Left ventricle myocardium inferior (tissue), 1 donor: Measurements from ENCODE around the gene NCKAP1. TPM values are rescaled to one million over a fixed set of nuclear protein-coding genes. Genes with fewer than 3 reads are reported as not detected.

Source experiments
- DNase-seq: peaks from one replicate; pipeline ENCODE4 v3.0.0-alpha.2; 2020
- H3K27ac ChIP-seq: fragments of 200-600 bp; replicated peaks from 2 replicates; pipeline ENCODE4 v1.8.0; 2021
- H3K27me3 ChIP-seq: fragments of 200-600 bp; 2 replicates; pipeline ENCODE4 v1.8.0; 2021; ENCODE audit warnings: low read depth
- H3K36me3 ChIP-seq: fragments of 200-600 bp; 2 replicates; pipeline ENCODE4 v1.8.0; 2021
- H3K4me1 ChIP-seq: fragments of 200-600 bp; 2 replicates; pipeline ENCODE4 v1.8.0; 2021
- H3K4me3 ChIP-seq: fragments of 200-600 bp; 2 replicates; pipeline ENCODE4 v1.8.0; 2021; ENCODE audit warnings: mild to moderate bottlenecking, moderate library complexity
- H3K9me3 ChIP-seq: fragments of 200-600 bp; replicated peaks from 2 replicates; pipeline ENCODE4 v1.8.0; 2021
- CTCF ChIP-seq: fragments of 200-600 bp; IDR thresholded peaks from 2 replicates; pipeline ENCODE4 v1.8.0; 2021; ENCODE audit warnings: antibody characterized with exemption, mild to moderate bottlenecking, borderline replicate concordance
- intact Hi-C: fragments of 100-400 bp; cut with micrococcal nuclease; formaldehyde crosslinking; loops from one replicate; pipeline ENCODE4 v1.11.0; 2022
- total RNA-seq: library from RNA; stranded (reverse); fragmentation: NEBNext Ultra II Directional; extraction: Animal tissue kit (Norgen Biotek cat#: 25700); gene quantifications from one replicate; pipeline ENCODE4 v1.2.1, GENCODE V29; 2021
- donor health status: DM: no; HTN: yes; CAD: no; lungs with severe emphysema.

Gene NCKAP1
- total RNA-seq, 1 donor from 2014 or later: 142 TPM

DNA sequence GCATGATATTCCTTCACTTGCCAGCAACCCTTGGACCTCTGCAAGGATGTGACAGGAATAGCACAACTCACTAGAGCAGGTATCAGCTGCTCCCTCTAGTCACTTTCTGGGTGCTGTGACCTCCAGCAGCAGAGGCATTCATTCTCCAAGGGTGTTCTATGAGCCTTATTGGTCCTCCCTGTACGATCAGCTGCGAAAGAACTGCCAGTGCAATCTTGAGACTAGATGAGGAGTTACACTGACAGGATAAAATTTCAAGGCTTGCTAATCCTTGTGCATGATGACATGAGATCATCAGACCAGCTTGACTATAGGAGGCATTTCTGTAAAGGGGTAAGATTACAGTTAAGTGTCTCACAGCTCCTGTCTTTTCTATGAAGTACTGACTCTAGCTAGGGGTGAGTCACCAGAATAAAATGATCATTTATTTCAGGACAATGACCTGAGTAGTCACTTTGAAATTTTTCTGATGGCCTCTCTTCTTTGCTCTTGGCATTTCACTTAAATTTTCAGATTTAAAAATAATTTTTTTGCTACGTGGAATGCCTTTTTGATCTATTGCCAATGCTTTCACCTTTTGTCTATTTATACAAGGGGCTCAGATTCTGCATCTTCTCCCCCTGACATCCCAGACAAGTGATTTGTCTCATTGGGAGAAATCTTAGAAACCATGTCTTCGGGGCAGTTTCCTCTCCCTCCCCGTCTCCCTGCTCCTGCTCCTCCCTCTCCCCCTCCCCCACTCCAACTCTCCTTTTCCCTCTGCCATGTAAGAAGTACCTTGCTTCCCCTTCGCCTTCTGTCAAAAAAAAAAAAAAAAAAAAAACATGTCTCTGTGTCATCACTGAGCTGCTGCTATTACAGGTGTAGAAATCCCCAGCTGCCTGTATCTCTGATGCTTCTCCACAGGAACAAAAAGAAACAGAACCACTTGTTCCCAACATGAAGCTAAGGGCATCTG, 122.6 kb downstream of the NCKAP1 start:
- Histone ChIP-seq H3K4me1 (peaks cover 10% of the 10 kb centered on the region), H3K36me3 (peaks cover 33% of the 10 kb centered on the region), H3K27ac (peak overlapping the region; percentile 30), H3K4me3 (no peak overlapping the region), H3K27me3 (no peaks in the 10 kb centered on the region), H3K9me3 (no peaks in the 10 kb centered on the region)
- no peak for TF ChIP-seq CTCF
- intact Hi-C loops: no loop called here
- DNase-seq: no peak

DNA sequence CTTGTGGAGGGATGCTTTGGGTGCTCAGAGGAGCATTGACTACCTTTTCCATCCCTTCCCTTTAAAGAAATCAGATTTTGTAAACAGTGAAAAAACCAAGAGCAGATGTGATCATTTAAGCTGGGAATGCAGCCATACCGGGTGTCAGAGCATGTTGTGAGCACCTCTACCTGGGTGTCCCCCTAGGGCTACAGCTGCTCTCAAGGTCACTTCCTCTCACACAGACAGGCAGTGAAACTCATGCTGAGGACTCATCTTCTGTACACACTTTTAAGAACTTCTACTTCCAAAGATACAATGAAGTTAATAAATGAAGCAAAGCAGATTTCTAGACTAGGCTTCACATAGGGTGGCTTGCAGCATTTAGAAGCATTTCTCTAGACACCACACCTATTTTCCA, 123.4 kb downstream of the NCKAP1 start:
- no peaks in the 10 kb centered on the region for H3K9me3 ChIP-seq
- no peaks in the 10 kb centered on the region for H3K27me3 ChIP-seq
- no peak for DNase-seq
- no peak for TF ChIP-seq CTCF
- peaks cover 10% of the 10 kb centered on the region for H3K4me1 ChIP-seq
- intact Hi-C loops: no loop called here
- H3K27ac ChIP-seq: peak overlapping the region; percentile 30
- peaks cover 40% of the 10 kb centered on the region for H3K36me3 ChIP-seq
- no peak overlapping the region for H3K4me3 ChIP-seq

- Histone ChIP-seq H3K27ac (no peak overlapping the region), H3K36me3 (peaks cover 45% of the 10 kb centered on the region), H3K4me3 (no peak overlapping the region), H3K27me3 (no peaks in the 10 kb centered on the region), H3K4me1 (peaks cover 10% of the 10 kb centered on the region), H3K9me3 (no peaks in the 10 kb centered on the region)
- DNase-seq: no peak
- intact Hi-C loops: no loop called here
- no peak for TF ChIP-seq CTCF
Observed at GRCh38 chr2:182913064-182913463, 125.2 kb downstream of the NCKAP1 start.

GRCh38 chr2:182912518-182912915, 125.7 kb downstream of the NCKAP1 start:
- Histone ChIP-seq H3K4me1 (peaks cover 10% of the 10 kb centered on the region), H3K27ac (no peak overlapping the region), H3K9me3 (no peaks in the 10 kb centered on the region), H3K4me3 (no peak overlapping the region), H3K36me3 (peaks cover 45% of the 10 kb centered on the region), H3K27me3 (no peaks in the 10 kb centered on the region)
- no peak for DNase-seq
- intact Hi-C loops: no loop called here
- no peak for TF ChIP-seq CTCF

GRCh38 chr2:182911813-182912517, 126.3 kb downstream of the NCKAP1 start:
- H3K27me3 ChIP-seq: no peaks in the 10 kb centered on the region
- no peaks in the 10 kb centered on the region for H3K9me3 ChIP-seq
- no peak for TF ChIP-seq CTCF
- peaks cover 10% of the 10 kb centered on the region for H3K4me1 ChIP-seq
- H3K4me3 ChIP-seq: no peak overlapping the region
- intact Hi-C loops: no loop called here
- no peak for DNase-seq
- H3K27ac ChIP-seq: no peak overlapping the region
- peaks cover 48% of the 10 kb centered on the region for H3K36me3 ChIP-seq
